Measurements from ENCODE around the gene CAMK1D.

Gene CAMK1D

GRCh38 chr10:12783293-12783692, 433.9 kb downstream of the CAMK1D start:
- no peaks in the 10 kb centered on the region for H3K36me3 ChIP-seq (ENCODE audit: control insufficient read depth, insufficient read depth, low read length)

GRCh38 chr10:12784646-12785045, 435.3 kb downstream of the CAMK1D start:
- H3K27me3 ChIP-seq (replicated peaks; ENCODE audit: control insufficient read depth, insufficient read depth, low read length, poor library complexity, severe bottlenecking), result no peaks in the 10 kb centered on the region
- DNase-seq, result no peak
- H3K4me1 ChIP-seq (ENCODE audit: control insufficient read depth, insufficient read depth, low read length, poor library complexity, severe bottlenecking), result no peaks in the 10 kb centered on the region
- no peaks in the 10 kb centered on the region for H3K36me3 ChIP-seq (ENCODE audit: control insufficient read depth, insufficient read depth, low read length)
- H3K27ac ChIP-seq (ENCODE audit: insufficient read depth, low read length, poor library complexity, severe bottlenecking), result no peak overlapping the region
- H3K9me3 ChIP-seq (ENCODE audit: control insufficient read depth, low read length), result no peaks in the 10 kb centered on the region
- no peak overlapping the region for H3K4me3 ChIP-seq (ENCODE audit: insufficient read depth, low read depth, low read length, poor library complexity, severe bottlenecking)

More at GRCh38 chr10:12783293-12783692, 433.9 kb downstream of the CAMK1D start:
- Histone ChIP-seq H3K27me3 (replicated peaks; ENCODE audit: control insufficient read depth, insufficient read depth, low read length, poor library complexity, severe bottlenecking) (no peaks in the 10 kb centered on the region), H3K4me3 (ENCODE audit: insufficient read depth, low read depth, low read length, poor library complexity, severe bottlenecking) (no peak overlapping the region), H3K4me1 (ENCODE audit: control insufficient read depth, insufficient read depth, low read length, poor library complexity, severe bottlenecking) (no peaks in the 10 kb centered on the region), H3K9me3 (ENCODE audit: control insufficient read depth, low read length) (no peaks in the 10 kb centered on the region), H3K27ac (ENCODE audit: insufficient read depth, low read length, poor library complexity, severe bottlenecking) (no peak overlapping the region)
- no peak for DNase-seq

DNA sequence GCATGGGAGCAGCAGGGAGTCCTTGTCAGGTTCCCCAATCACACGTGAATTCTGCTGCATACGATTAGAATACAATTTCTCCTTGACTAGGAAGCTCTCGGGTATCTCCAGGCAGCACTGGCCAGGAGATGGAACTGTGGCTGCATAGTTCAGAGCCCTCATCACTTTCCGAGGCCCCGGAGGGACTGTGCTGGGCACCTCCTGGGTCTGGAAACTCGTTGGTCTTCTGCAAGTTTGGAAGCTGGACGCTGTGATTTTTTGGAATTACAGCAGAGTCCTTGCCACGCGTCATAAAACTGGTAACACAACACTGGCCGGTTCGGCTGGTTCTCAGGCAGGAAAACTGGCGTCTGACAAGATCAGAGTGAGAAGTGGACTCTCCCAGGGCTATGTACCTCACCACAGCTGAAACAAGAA, 436.1 kb downstream of the CAMK1D start:
- DNase-seq, result no peak

GRCh38 chr10:12787297-12787696, 437.9 kb downstream of the CAMK1D start:
- no peak overlapping the region for H3K27ac ChIP-seq (ENCODE audit: insufficient read depth, low read length, poor library complexity, severe bottlenecking)
- H3K36me3 ChIP-seq (ENCODE audit: control insufficient read depth, insufficient read depth, low read length), result no peaks in the 10 kb centered on the region

More for the DNA sequence above, 436.1 kb downstream of the CAMK1D start:
- H3K9me3 ChIP-seq (ENCODE audit: control insufficient read depth, low read length), result no peaks in the 10 kb centered on the region
- H3K36me3 ChIP-seq (ENCODE audit: control insufficient read depth, insufficient read depth, low read length), result no peaks in the 10 kb centered on the region
- no peak overlapping the region for H3K27ac ChIP-seq (ENCODE audit: insufficient read depth, low read length, poor library complexity, severe bottlenecking)
- no peaks in the 10 kb centered on the region for H3K27me3 ChIP-seq (replicated peaks; ENCODE audit: control insufficient read depth, insufficient read depth, low read length, poor library complexity, severe bottlenecking)
- H3K4me3 ChIP-seq (ENCODE audit: insufficient read depth, low read depth, low read length, poor library complexity, severe bottlenecking), result no peak overlapping the region
- H3K4me1 ChIP-seq (ENCODE audit: control insufficient read depth, insufficient read depth, low read length, poor library complexity, severe bottlenecking), result no peaks in the 10 kb centered on the region

GRCh38 chr10:12788277-12788676, 438.9 kb downstream of the CAMK1D start:
- no peak overlapping the region for H3K27ac ChIP-seq (ENCODE audit: insufficient read depth, low read length, poor library complexity, severe bottlenecking)
- no peak for DNase-seq
- H3K4me3 ChIP-seq (ENCODE audit: insufficient read depth, low read depth, low read length, poor library complexity, severe bottlenecking), result no peak overlapping the region
- H3K27me3 ChIP-seq (replicated peaks; ENCODE audit: control insufficient read depth, insufficient read depth, low read length, poor library complexity, severe bottlenecking), result no peaks in the 10 kb centered on the region
- H3K36me3 ChIP-seq (ENCODE audit: control insufficient read depth, insufficient read depth, low read length), result no peaks in the 10 kb centered on the region
- H3K9me3 ChIP-seq (ENCODE audit: control insufficient read depth, low read length), result no peaks in the 10 kb centered on the region
- H3K4me1 ChIP-seq (ENCODE audit: control insufficient read depth, insufficient read depth, low read length, poor library complexity, severe bottlenecking), result no peaks in the 10 kb centered on the region

More at GRCh38 chr10:12787297-12787696, 437.9 kb downstream of the CAMK1D start:
- Histone ChIP-seq H3K27me3 (replicated peaks; ENCODE audit: control insufficient read depth, insufficient read depth, low read length, poor library complexity, severe bottlenecking) (no peaks in the 10 kb centered on the region), H3K9me3 (ENCODE audit: control insufficient read depth, low read length) (no peaks in the 10 kb centered on the region), H3K4me1 (ENCODE audit: control insufficient read depth, insufficient read depth, low read length, poor library complexity, severe bottlenecking) (no peaks in the 10 kb centered on the region), H3K4me3 (ENCODE audit: insufficient read depth, low read depth, low read length, poor library complexity, severe bottlenecking) (no peak overlapping the region)
- DNase-seq, result no peak

GRCh38 chr10:12790270-12790669, 440.9 kb downstream of the CAMK1D start:
- Histone ChIP-seq H3K36me3 (ENCODE audit: control insufficient read depth, insufficient read depth, low read length) (peaks cover 5% of the 10 kb centered on the region), H3K4me1 (ENCODE audit: control insufficient read depth, insufficient read depth, low read length, poor library complexity, severe bottlenecking) (no peaks in the 10 kb centered on the region), H3K4me3 (ENCODE audit: insufficient read depth, low read depth, low read length, poor library complexity, severe bottlenecking) (no peak overlapping the region), H3K9me3 (ENCODE audit: control insufficient read depth, low read length) (no peaks in the 10 kb centered on the region), H3K27ac (ENCODE audit: insufficient read depth, low read length, poor library complexity, severe bottlenecking) (no peak overlapping the region), H3K27me3 (replicated peaks; ENCODE audit: control insufficient read depth, insufficient read depth, low read length, poor library complexity, severe bottlenecking) (no peaks in the 10 kb centered on the region)
- DNase-seq, result no peak

- no peaks in the 10 kb centered on the region for H3K27me3 ChIP-seq (replicated peaks; ENCODE audit: control insufficient read depth, insufficient read depth, low read length, poor library complexity, severe bottlenecking)
- H3K27ac ChIP-seq (ENCODE audit: insufficient read depth, low read length, poor library complexity, severe bottlenecking), result no peak overlapping the region
- H3K36me3 ChIP-seq (ENCODE audit: control insufficient read depth, insufficient read depth, low read length), result peaks cover 5% of the 10 kb centered on the region
- H3K4me1 ChIP-seq (ENCODE audit: control insufficient read depth, insufficient read depth, low read length, poor library complexity, severe bottlenecking), result no peaks in the 10 kb centered on the region
- no peaks in the 10 kb centered on the region for H3K9me3 ChIP-seq (ENCODE audit: control insufficient read depth, low read length)
- DNase-seq, result no peak
- no peak overlapping the region for H3K4me3 ChIP-seq (ENCODE audit: insufficient read depth, low read depth, low read length, poor library complexity, severe bottlenecking)
Measured at GRCh38 chr10:12791728-12792127, 442.4 kb downstream of the CAMK1D start.

DNA sequence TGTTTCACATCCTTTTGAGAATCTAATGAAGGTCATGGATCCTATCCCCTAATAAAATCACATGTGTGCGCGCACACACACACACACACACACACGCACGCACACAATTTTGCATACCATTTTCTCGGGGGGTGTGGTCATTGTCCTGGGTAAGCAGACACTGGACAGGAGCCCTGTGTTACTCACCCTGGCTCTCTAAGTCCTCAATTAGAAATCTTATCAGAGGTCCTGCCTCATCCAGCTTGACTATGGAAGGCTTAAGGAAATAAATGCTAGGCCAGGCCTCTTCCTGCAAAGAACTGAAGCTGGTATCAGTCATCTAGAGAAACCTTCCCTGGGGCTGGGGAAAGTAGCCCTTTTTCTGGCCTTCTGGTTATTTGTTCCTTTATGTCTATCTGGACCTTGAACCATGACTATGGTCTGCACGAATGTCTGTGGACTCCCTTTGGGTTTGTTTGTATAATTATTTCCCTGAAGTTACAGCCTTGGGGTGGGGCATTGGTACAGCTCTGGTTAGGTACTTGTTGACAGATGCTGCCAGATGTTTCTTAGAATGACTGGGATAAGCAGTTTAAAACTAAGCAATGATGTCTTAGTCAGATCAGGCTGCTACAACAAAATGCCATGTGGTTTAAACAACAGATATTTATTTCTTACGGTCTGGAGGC, 443.7 kb downstream of the CAMK1D start:
- Histone ChIP-seq H3K27me3 (replicated peaks; ENCODE audit: control insufficient read depth, insufficient read depth, low read length, poor library complexity, severe bottlenecking) (no peaks in the 10 kb centered on the region), H3K9me3 (ENCODE audit: control insufficient read depth, low read length) (no peaks in the 10 kb centered on the region), H3K27ac (ENCODE audit: insufficient read depth, low read length, poor library complexity, severe bottlenecking) (no peak overlapping the region), H3K36me3 (ENCODE audit: control insufficient read depth, insufficient read depth, low read length) (peaks cover 5% of the 10 kb centered on the region), H3K4me1 (ENCODE audit: control insufficient read depth, insufficient read depth, low read length, poor library complexity, severe bottlenecking) (no peaks in the 10 kb centered on the region), H3K4me3 (ENCODE audit: insufficient read depth, low read depth, low read length, poor library complexity, severe bottlenecking) (no peak overlapping the region)
- DNase-seq, result no peak

GRCh38 chr10:12795315-12796110, 446.2 kb downstream of the CAMK1D start:
- Histone ChIP-seq H3K4me3 (ENCODE audit: insufficient read depth, low read depth, low read length, poor library complexity, severe bottlenecking) (no peak overlapping the region), H3K27me3 (replicated peaks; ENCODE audit: control insufficient read depth, insufficient read depth, low read length, poor library complexity, severe bottlenecking) (no peaks in the 10 kb centered on the region), H3K27ac (ENCODE audit: insufficient read depth, low read length, poor library complexity, severe bottlenecking) (no peak overlapping the region)

More at GRCh38 chr10:12795315-12796110, 446.2 kb downstream of the CAMK1D start:
- no peak for DNase-seq
- H3K9me3 ChIP-seq (ENCODE audit: control insufficient read depth, low read length), result no peaks in the 10 kb centered on the region
- H3K4me1 ChIP-seq (ENCODE audit: control insufficient read depth, insufficient read depth, low read length, poor library complexity, severe bottlenecking), result no peaks in the 10 kb centered on the region
- H3K36me3 ChIP-seq (ENCODE audit: control insufficient read depth, insufficient read depth, low read length), result peaks cover 5% of the 10 kb centered on the region

All from effector memory CD4-positive, alpha-beta T cell (primary cell).